Endothelial cell of umbilical vein (primary cell): Measurements from ENCODE around the gene RIN2.
"Not testable (repeated sequence)": the region's sequence is repeated elsewhere in the genome, so short reads cannot be mapped to it uniquely, and the experiment has no call there.

Source experiments
- POLR2A ChIP-seq: IDR thresholded peaks from 2 replicates; pipeline ENCODE4 v1.6.1; 2012; ENCODE audit warnings: low read depth, mild to moderate bottlenecking, control low read depth, low read length
- POLR2AphosphoS5 ChIP-seq: IDR thresholded peaks from 2 replicates; pipeline ENCODE4 v1.6.1; 2012; ENCODE audit warnings: low read depth, mild to moderate bottlenecking, control low read depth, low read length, moderate library complexity; ENCODE audit not compliant: insufficient read depth
- TF ChIP-seq, protein P1 (sequence below), 2 donors: IDR thresholded peaks; 1 replicate in 1 of 2; 2 replicates in 1 of 2; pipeline ENCODE4 v1.5.1; 2011; ENCODE audit warnings: low read length in 2 of 2, mild to moderate bottlenecking in 2 of 2, moderate library complexity in 2 of 2, control low read depth in 1 of 2, inconsistent platforms in 1 of 2, low read depth in 1 of 2; ENCODE audit not compliant: insufficient read depth in 1 of 2; ENCODE audit errors: extremely low read depth in 1 of 2

DNA sequence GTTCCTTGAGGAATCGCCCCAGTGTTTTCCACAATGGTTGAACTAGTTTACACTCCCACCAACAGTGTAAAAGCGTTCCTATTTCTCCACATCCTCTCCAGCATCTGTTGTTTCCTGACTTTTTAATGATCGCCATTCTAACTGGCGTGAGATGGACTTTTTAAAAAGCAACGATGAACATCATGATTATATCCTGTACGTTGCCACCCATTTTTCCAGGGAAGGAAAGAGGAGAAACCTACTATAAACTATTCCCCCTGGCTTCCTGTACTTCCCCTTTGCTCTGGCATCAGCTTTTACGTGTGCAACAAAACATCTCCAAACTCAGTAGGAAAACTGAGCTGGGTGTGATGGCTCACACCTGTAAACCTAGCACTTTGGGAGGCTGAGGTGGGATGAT is 48.2 kb downstream of the RIN2 start:
- not testable (repeated sequence) for TF ChIP-seq POLR2AphosphoS5, POLR2A
- TF ChIP-seq, protein P1, sequence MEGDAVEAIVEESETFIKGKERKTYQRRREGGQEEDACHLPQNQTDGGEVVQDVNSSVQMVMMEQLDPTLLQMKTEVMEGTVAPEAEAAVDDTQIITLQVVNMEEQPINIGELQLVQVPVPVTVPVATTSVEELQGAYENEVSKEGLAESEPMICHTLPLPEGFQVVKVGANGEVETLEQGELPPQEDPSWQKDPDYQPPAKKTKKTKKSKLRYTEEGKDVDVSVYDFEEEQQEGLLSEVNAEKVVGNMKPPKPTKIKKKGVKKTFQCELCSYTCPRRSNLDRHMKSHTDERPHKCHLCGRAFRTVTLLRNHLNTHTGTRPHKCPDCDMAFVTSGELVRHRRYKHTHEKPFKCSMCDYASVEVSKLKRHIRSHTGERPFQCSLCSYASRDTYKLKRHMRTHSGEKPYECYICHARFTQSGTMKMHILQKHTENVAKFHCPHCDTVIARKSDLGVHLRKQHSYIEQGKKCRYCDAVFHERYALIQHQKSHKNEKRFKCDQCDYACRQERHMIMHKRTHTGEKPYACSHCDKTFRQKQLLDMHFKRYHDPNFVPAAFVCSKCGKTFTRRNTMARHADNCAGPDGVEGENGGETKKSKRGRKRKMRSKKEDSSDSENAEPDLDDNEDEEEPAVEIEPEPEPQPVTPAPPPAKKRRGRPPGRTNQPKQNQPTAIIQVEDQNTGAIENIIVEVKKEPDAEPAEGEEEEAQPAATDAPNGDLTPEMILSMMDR (IDR thresholded peaks at IDR 0.05; ENCODE audit: extremely low read depth in 1 of 2, insufficient read depth in 1 of 2, low read depth in 1 of 2, low read length in 2 of 2) = not testable (repeated sequence)
